HG02759 (cell line): Measurements from ENCODE around the gene SYF2.
"Not testable (repeated sequence)": the region's sequence is repeated elsewhere in the genome, so short reads cannot be mapped to it uniquely, and the experiment has no call there.

Source experiments
- ATAC-seq: cut with Tn5 transposase; IDR thresholded peaks from one replicate; pipeline ENCODE4 v1.9.1; 2021; ENCODE audit warnings: mild to moderate bottlenecking, moderate library complexity; ENCODE audit not compliant: unreplicated experiment

SYF2 gene

GRCh38 chr1:25209516-25209915 lies 22.8 kb downstream of the SYF2 start:
- ATAC-seq, result no peak

- ATAC-seq, result no peak
Observed at GRCh38 chr1:25208561-25209222, 23.6 kb downstream of the SYF2 start.

- ATAC-seq, result no peak
Observed at GRCh38 chr1:25208092-25208491, 24.2 kb downstream of the SYF2 start.

GRCh38 chr1:25206201-25206600 lies 26.1 kb downstream of the SYF2 start:
- ATAC-seq, result no peak

- ATAC-seq, result no peak
Observed at GRCh38 chr1:25205786-25206185, 26.5 kb downstream of the SYF2 start.

GRCh38 chr1:25204797-25205480 lies 27.4 kb downstream of the SYF2 start:
- ATAC-seq, result no peak

- no peak for ATAC-seq
Observed at GRCh38 chr1:25201006-25201405, 31.3 kb downstream of the SYF2 start.

- no peak for ATAC-seq
Observed at GRCh38 chr1:25199819-25200620, 32.3 kb downstream of the SYF2 start.

- no peak for ATAC-seq
Observed at GRCh38 chr1:25198663-25199252, 33.5 kb downstream of the SYF2 start.

- no peak for ATAC-seq
Observed at GRCh38 chr1:25197982-25198662, 34.2 kb downstream of the SYF2 start.

- no peak for ATAC-seq
Observed at GRCh38 chr1:25197235-25197975, 34.9 kb downstream of the SYF2 start.

- no peak for ATAC-seq
Observed at GRCh38 chr1:25196830-25197229, 35.5 kb downstream of the SYF2 start.

- ATAC-seq, result no peak
Observed at GRCh38 chr1:25195835-25196234, 36.5 kb downstream of the SYF2 start.

- ATAC-seq, result no peak
Observed at GRCh38 chr1:25194572-25195020, 37.7 kb downstream of the SYF2 start.

GRCh38 chr1:25194054-25194453 lies 38.2 kb downstream of the SYF2 start:
- ATAC-seq, result no peak

- no peak for ATAC-seq
Observed at GRCh38 chr1:25193229-25193628, 39.1 kb downstream of the SYF2 start.

- no peak for ATAC-seq
Observed at GRCh38 chr1:25192154-25192553, 40.1 kb downstream of the SYF2 start.

- ATAC-seq, result no peak
Observed at GRCh38 chr1:25190260-25190659, 42.0 kb downstream of the SYF2 start.

GRCh38 chr1:25187904-25188303 lies 44.4 kb downstream of the SYF2 start:
- ATAC-seq, result not testable (repeated sequence)

- ATAC-seq, result no peak
Observed at GRCh38 chr1:25187077-25187476, 45.2 kb downstream of the SYF2 start.
